Brain microvascular endothelial cell (primary cell): ENCODE results near the gene SMIM5.

ENCODE experiments used
- DNase-seq: peaks from one replicate; pipeline ENCODE4 v3.0.0-alpha.2; 2020
- H3K27ac ChIP-seq: fragments of 250-450 bp; sonication (Bioruptor Pico); 2 replicates; pipeline ENCODE4 v1.5.1; 2020; ENCODE audit warnings: mild to moderate bottlenecking, moderate library complexity
- H3K27me3 ChIP-seq: fragments of 250-450 bp; sonication (Bioruptor Pico); replicated peaks from 2 replicates; pipeline ENCODE4 v1.5.1; 2020; ENCODE audit warnings: mild to moderate bottlenecking
- H3K36me3 ChIP-seq: fragments of 250-450 bp; sonication (Bioruptor Pico); replicated peaks from 2 replicates; pipeline ENCODE4 v1.5.1; 2020; ENCODE audit warnings: mild to moderate bottlenecking
- H3K4me3 ChIP-seq: 2 replicates; pipeline ENCODE4 v1.5.1; 2011; ENCODE audit warnings: low read depth, mild to moderate bottlenecking, control low read depth, low read length, moderate library complexity
- in situ Hi-C: cut with HindIII; loops from 2 replicates; pipeline ENCODE4 v1.10.0; 2017; ENCODE audit warnings: low sequenced_read_pairs, low pct_ligation_motif_present
- TF ChIP-seq, protein P1 (sequence below): IDR thresholded peaks from 2 replicates; pipeline ENCODE4 v1.5.1; 2011; ENCODE audit warnings: low read depth, mild to moderate bottlenecking, moderate library complexity, low read length, control low read depth, inconsistent platforms; ENCODE audit errors: missing control alignments

SMIM5 gene

DNA sequence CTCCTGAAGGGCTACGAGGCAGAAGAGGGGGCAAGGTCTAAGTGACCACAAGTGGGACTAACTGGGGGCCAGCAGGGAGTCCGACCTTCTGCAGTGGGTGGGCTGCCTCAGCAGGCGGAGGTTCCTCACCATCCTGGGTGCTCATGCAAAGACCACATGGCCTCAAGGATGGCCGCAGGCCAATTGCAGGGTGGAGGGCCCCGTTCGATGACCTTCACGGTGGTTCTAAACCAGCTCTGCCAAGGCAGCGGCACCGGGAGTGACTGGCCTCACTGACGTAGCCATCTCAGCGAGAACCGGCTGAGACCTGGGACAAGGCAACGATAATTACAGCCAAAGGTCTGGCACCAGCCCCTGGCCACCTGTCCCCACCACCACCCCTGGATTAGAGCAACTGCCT is 5.7 kb downstream of the SMIM5 start:
- in situ Hi-C loops, result no loop called here
- Histone ChIP-seq H3K4me3 (no peak overlapping the region), H3K27ac (no peak overlapping the region), H3K36me3 (no peaks in the 10 kb centered on the region), H3K27me3 (no peaks in the 10 kb centered on the region)
- no peak for DNase-seq
- TF ChIP-seq, protein P1, sequence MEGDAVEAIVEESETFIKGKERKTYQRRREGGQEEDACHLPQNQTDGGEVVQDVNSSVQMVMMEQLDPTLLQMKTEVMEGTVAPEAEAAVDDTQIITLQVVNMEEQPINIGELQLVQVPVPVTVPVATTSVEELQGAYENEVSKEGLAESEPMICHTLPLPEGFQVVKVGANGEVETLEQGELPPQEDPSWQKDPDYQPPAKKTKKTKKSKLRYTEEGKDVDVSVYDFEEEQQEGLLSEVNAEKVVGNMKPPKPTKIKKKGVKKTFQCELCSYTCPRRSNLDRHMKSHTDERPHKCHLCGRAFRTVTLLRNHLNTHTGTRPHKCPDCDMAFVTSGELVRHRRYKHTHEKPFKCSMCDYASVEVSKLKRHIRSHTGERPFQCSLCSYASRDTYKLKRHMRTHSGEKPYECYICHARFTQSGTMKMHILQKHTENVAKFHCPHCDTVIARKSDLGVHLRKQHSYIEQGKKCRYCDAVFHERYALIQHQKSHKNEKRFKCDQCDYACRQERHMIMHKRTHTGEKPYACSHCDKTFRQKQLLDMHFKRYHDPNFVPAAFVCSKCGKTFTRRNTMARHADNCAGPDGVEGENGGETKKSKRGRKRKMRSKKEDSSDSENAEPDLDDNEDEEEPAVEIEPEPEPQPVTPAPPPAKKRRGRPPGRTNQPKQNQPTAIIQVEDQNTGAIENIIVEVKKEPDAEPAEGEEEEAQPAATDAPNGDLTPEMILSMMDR, result no peak

DNA sequence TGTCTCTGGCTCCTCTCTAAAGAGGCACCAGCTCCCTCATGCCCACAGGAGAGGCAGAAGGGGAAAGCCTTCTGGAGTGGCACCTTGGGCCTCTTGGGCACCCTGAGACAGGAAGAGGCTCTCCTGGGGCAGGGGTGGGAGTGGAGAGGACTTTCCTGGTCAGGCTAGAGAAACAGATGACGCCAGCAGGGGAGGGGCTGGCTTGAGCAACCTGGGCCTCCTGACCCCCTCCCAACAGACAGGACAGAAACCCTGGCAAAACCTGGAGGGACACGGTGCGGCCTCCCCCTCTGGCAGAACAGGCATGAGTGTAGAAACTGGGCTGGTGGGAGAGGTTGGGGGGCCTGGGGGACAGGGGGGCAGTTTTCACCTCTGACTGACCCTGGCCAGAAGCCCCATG is 6.1 kb downstream of the SMIM5 start:
- Histone ChIP-seq H3K4me3 (no peak overlapping the region), H3K36me3 (no peaks in the 10 kb centered on the region), H3K27ac (no peak overlapping the region), H3K27me3 (no peaks in the 10 kb centered on the region)
- TF ChIP-seq, protein P1, result no peak
- in situ Hi-C loops, result no loop called here
- DNase-seq, result no peak

DNA sequence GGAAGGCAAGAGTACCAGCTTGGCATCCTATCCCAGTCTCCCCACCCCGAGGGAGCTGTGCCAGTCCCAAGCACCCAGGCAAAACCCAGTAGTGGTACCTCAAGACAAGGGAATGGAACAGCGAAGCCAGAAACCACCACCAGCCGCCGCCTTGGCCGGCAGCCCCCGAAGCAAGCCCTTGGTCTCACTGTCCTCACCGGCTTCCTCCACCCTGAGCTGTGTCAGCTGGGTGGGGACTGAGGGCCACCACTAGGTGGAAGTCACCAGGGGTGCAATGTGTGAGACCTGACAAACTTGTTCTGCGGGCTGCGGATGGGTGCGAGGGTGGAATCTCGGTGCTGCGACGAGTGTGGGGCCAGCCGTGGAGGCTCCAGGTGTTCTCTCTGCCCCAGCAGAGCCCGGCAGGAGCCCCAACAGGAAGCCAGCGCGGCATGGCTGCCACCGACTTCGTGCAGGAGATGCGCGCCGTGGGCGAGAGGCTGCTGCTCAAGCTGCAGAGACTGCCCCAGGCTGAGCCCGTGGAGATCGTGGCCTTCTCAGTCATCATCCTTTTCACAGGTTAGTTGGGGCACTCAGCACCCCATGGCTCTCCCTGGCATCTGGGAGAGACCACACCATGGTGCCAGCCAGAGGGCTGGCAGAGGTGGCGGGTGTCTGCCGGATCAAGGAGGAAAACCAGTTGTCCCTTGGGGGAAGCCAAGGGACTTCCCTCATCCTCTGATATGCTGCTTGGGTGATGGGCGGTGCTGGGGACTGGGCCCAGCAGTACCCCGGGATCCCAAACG is 6.7 kb downstream of the SMIM5 start:
- no peak overlapping the region for H3K4me3 ChIP-seq
- no peaks in the 10 kb centered on the region for H3K36me3 ChIP-seq
- TF ChIP-seq, protein P1, result no peak
- no peak for DNase-seq
- H3K27me3 ChIP-seq, result no peaks in the 10 kb centered on the region
- no peak overlapping the region for H3K27ac ChIP-seq
- in situ Hi-C loops, result no loop called here

DNA sequence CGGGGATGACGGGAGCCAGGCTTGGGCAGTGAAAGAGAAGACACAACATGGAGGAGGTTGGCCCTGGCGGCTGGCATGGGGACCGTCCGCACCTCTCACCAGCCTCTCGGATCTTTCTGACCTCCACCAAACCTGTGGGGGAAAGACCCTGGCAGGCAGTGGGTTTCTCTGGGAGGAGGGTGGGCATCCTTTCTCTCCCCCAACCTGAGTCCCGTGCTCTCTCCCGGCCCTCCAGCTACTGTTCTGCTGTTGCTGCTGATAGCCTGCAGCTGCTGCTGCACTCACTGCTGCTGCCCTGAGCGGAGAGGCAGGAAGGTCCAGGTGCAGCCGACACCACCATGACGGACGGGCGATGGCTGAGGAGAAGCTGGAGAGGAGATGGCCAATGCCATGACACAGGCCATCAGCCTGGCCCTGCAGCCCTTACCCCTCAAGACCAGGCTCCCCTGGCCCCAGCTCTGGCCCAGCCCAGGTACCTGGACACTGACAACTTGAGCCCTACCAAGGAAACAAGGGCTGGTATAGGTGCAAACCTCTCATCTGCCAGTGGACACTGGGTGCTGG is 7.4 kb downstream of the SMIM5 start:
- TF ChIP-seq, protein P1, result no peak
- no peak overlapping the region for H3K27ac ChIP-seq
- no peak for DNase-seq
- in situ Hi-C loops, result no loop called here
- H3K36me3 ChIP-seq, result no peaks in the 10 kb centered on the region
- H3K27me3 ChIP-seq, result no peaks in the 10 kb centered on the region
- H3K4me3 ChIP-seq, result no peak overlapping the region

DNA sequence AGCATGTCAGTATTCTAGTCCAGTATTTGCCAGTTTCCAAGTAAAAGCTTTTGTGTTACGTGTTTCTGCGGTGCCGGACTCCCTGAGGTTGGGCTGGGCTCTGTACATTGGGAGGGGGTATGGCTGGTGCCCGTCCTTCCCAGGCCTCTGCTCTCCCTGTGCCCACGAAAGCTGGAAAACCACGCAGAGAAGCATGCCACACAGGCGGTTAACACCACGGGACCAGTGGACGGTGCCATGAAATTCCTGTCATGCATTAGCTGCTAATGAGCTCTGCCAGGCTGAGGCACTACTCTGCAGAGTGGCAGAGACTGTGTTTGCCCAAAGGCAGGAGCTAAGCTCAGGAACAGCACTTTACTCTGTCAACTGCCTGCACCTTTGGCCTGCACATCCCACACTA is 8.1 kb downstream of the SMIM5 start:
- H3K27ac ChIP-seq, result no peak overlapping the region
- DNase-seq, result no peak
- no peak overlapping the region for H3K4me3 ChIP-seq
- no peaks in the 10 kb centered on the region for H3K36me3 ChIP-seq
- in situ Hi-C loops, result no loop called here
- H3K27me3 ChIP-seq, result no peaks in the 10 kb centered on the region
- TF ChIP-seq, protein P1, result no peak
